ENCODE data around the gene NR3C2.

- TF ChIP-seq EZH2 (IDR thresholded peaks at IDR 0.05; ENCODE audit: borderline replicate concordance, low read depth, low read length, poor library complexity, severe bottlenecking) (no peak), CTCF (conservative IDR thresholded peaks at IDR 0.05; ENCODE audit: low read depth, low read length) (no peak)
Measured at GRCh38 chr4:148200960-148201359, 241.3 kb downstream of the NR3C2 start.

Data from A673 (cell line).